Esophagus (tissue), 2 donors: ENCODE data around the gene CCDC88C. TPM values are rescaled to one million over a fixed set of nuclear protein-coding genes. Genes with fewer than 3 reads are reported as not detected.

Experiments used
- H3K27ac ChIP-seq, 2 donors: one replicate each; pipeline ENCODE4 v1.5.1; 2013; ENCODE audit warnings: low read depth in 2 of 2, mild to moderate bottlenecking in 2 of 2, inconsistent platforms in 1 of 2, low read length in 1 of 2, moderate library complexity in 1 of 2
- H3K27me3 ChIP-seq, 2 donors: one replicate each; pipeline ENCODE4 v1.6.1; 2013; ENCODE audit warnings: low read length in 2 of 2, control low read depth in 1 of 2, mild to moderate bottlenecking in 1 of 2; ENCODE audit not compliant: insufficient read depth in 2 of 2, control insufficient read depth in 1 of 2
- H3K36me3 ChIP-seq, 2 donors: one replicate each; pipeline ENCODE4 v1.6.1; 2013; ENCODE audit warnings: low read length in 1 of 2; ENCODE audit not compliant: control insufficient read depth in 2 of 2, insufficient read depth in 2 of 2
- H3K4me1 ChIP-seq, 2 donors: one replicate each; pipeline ENCODE4 v1.6.1; 2013; ENCODE audit warnings: low read length in 1 of 2; ENCODE audit not compliant: control insufficient read depth in 2 of 2, insufficient read depth in 2 of 2
- H3K4me3 ChIP-seq, 2 donors: one replicate each; pipeline ENCODE4 v1.5.1; 2013; ENCODE audit warnings: low read length in 2 of 2, mild to moderate bottlenecking in 2 of 2, low read depth in 1 of 2, moderate library complexity in 1 of 2
- H3K9me3 ChIP-seq, 2 donors: one replicate each; pipeline ENCODE4 v1.6.1; 2013; ENCODE audit warnings: mild to moderate bottlenecking in 2 of 2, low read depth in 1 of 2, low read length in 1 of 2, moderate library complexity in 1 of 2; ENCODE audit not compliant: control insufficient read depth in 2 of 2, insufficient read depth in 1 of 2
- WGBS, 2 donors: extraction: QIAGEN DNeasy Blood & Tissue Kit; methylation state at CpG; one replicate each; pipeline ENCODE4 v1.1.7; 2013; 5-methylcytosine and 5-hydroxymethylcytosine counted together
- polyA plus RNA-seq, 2 donors: library from polyadenylated mRNA; stranded (reverse); fragments of 200-250 nt; gene quantifications; one replicate each; pipeline ENCODE4 v1.2.3, GENCODE V29; 2013
- donor health status: healthy with polysubstance abuse.
- donor health status: Bipolar disorder and iron deficiency.

The CCDC88C gene
- polyA plus RNA-seq, 2 donors: 11.0 to 18.5 TPM

- Histone ChIP-seq H3K27ac (no peak overlapping the region), H3K9me3 (no peaks in the 10 kb centered on the region), H3K4me1 (peaks cover 0 to 3% of the 10 kb centered on the region in 2 donors), H3K4me3 (no peak overlapping the region), H3K27me3 (no peaks in the 10 kb centered on the region), H3K36me3 (peaks cover 4 to 48% of the 10 kb centered on the region in 2 donors)
- 91 to 92% methylated on average over 31 of the region's 31 CpGs for WGBS, 2 donors
Measured at GRCh38 chr14:91299121-91300115, 118.2 kb downstream of the CCDC88C start.

GRCh38 chr14:91298576-91298975 lies 119.0 kb downstream of the CCDC88C start:
- Histone ChIP-seq H3K27ac (no peak overlapping the region), H3K36me3 (peaks cover 4 to 47% of the 10 kb centered on the region in 2 donors), H3K9me3 (no peaks in the 10 kb centered on the region), H3K4me1 (peaks cover 0 to 3% of the 10 kb centered on the region in 2 donors), H3K4me3 (no peak overlapping the region), H3K27me3 (no peaks in the 10 kb centered on the region)
- WGBS, 2 donors: 71 to 75% methylated on average over 11 of the region's 11 CpGs

- no peaks in the 10 kb centered on the region for H3K27me3 ChIP-seq
- no peak overlapping the region for H3K4me3 ChIP-seq
- H3K4me1 ChIP-seq: peaks cover 0 to 3% of the 10 kb centered on the region in 2 donors
- peaks cover 2 to 52% of the 10 kb centered on the region in 2 donors for H3K36me3 ChIP-seq
- 90 to 91% methylated on average over 16 of the region's 16 CpGs for WGBS, 2 donors
- no peak overlapping the region for H3K27ac ChIP-seq
- no peaks in the 10 kb centered on the region for H3K9me3 ChIP-seq
Measured at GRCh38 chr14:91297081-91297711, 120.4 kb downstream of the CCDC88C start.

GRCh38 chr14:91295851-91296796 lies 121.5 kb downstream of the CCDC88C start:
- H3K36me3 ChIP-seq: peaks cover 0 to 49% of the 10 kb centered on the region in 2 donors
- H3K27me3 ChIP-seq: no peaks in the 10 kb centered on the region
- H3K27ac ChIP-seq: no peak overlapping the region
- 93% methylated on average over 23 of the region's 23 CpGs for WGBS, 2 donors
- H3K4me1 ChIP-seq: peaks cover 0 to 3% of the 10 kb centered on the region in 2 donors
- H3K4me3 ChIP-seq: no peak overlapping the region
- no peaks in the 10 kb centered on the region for H3K9me3 ChIP-seq

GRCh38 chr14:91295276-91295845 lies 122.3 kb downstream of the CCDC88C start:
- H3K4me1 ChIP-seq: peaks cover 0 to 3% of the 10 kb centered on the region in 2 donors
- peaks cover 0 to 49% of the 10 kb centered on the region in 2 donors for H3K36me3 ChIP-seq
- H3K27me3 ChIP-seq: no peaks in the 10 kb centered on the region
- H3K27ac ChIP-seq: no peak overlapping the region
- no peaks in the 10 kb centered on the region for H3K9me3 ChIP-seq
- 92 to 95% methylated on average over 17 of the region's 17 CpGs for WGBS, 2 donors
- H3K4me3 ChIP-seq: no peak overlapping the region

GRCh38 chr14:91294153-91294552 lies 123.5 kb downstream of the CCDC88C start:
- Histone ChIP-seq H3K4me3 (no peak overlapping the region), H3K36me3 (peaks cover 0 to 39% of the 10 kb centered on the region in 2 donors), H3K27me3 (no peaks in the 10 kb centered on the region), H3K9me3 (no peaks in the 10 kb centered on the region), H3K27ac (no peak overlapping the region), H3K4me1 (peaks cover 0 to 3% of the 10 kb centered on the region in 2 donors)
- WGBS, 2 donors: 68 to 72% methylated on average over 7 of the region's 7 CpGs

- peaks cover 0 to 44% of the 10 kb centered on the region in 2 donors for H3K36me3 ChIP-seq
- H3K4me3 ChIP-seq: no peak overlapping the region
- peaks cover 0 to 3% of the 10 kb centered on the region in 2 donors for H3K4me1 ChIP-seq
- H3K27ac ChIP-seq: no peak overlapping the region
- H3K27me3 ChIP-seq: no peaks in the 10 kb centered on the region
- 58 to 66% methylated on average over 12 of the region's 12 CpGs for WGBS, 2 donors
- no peaks in the 10 kb centered on the region for H3K9me3 ChIP-seq
Measured at GRCh38 chr14:91293281-91293680, 124.3 kb downstream of the CCDC88C start.

GRCh38 chr14:91292491-91292890 lies 125.1 kb downstream of the CCDC88C start:
- H3K9me3 ChIP-seq: no peaks in the 10 kb centered on the region
- peaks cover 0 to 3% of the 10 kb centered on the region in 2 donors for H3K4me1 ChIP-seq
- peaks cover 0 to 46% of the 10 kb centered on the region in 2 donors for H3K36me3 ChIP-seq
- no peaks in the 10 kb centered on the region for H3K27me3 ChIP-seq
- H3K27ac ChIP-seq: no peak overlapping the region
- no peak overlapping the region for H3K4me3 ChIP-seq
- 65 to 79% methylated on average over 15 of the region's 15 CpGs for WGBS, 2 donors
